ENCODE data around the gene LETM1. TPM values are rescaled to one million over a fixed set of nuclear protein-coding genes. Genes with fewer than 3 reads are reported as not detected.

Gene LETM1
- total RNA-seq, 1 experiment from 2014 or later = 67.3 TPM

GRCh38 chr4:1789552-1789951, 66.4 kb downstream of the LETM1 start:
- Histone ChIP-seq H3K4me3 (replicated peaks in 1 of 2; ENCODE audit: low read depth in 1 of 2, low read length in 2 of 2) (no peak overlapping the region), H3K27me3 (ENCODE audit: insufficient read depth, low read length) (no peaks in the 10 kb centered on the region), H3K27ac (ENCODE audit: low read depth, low read length) (no peak overlapping the region), H3K9ac (ENCODE audit: low read length) (no peak overlapping the region), H2AFZ (ENCODE audit: low read depth, low read length, poor library complexity, severe bottlenecking) (no peak overlapping the region), H4K20me1 (ENCODE audit: insufficient read depth) (no peaks in the 10 kb centered on the region), H3K9me2 (ENCODE audit: insufficient read depth) (no peaks in the 10 kb centered on the region), H3K36me3 (ENCODE audit: control insufficient read depth in 1 of 2, insufficient read depth in 2 of 2, low read length in 2 of 2) (no peaks in the 10 kb centered on the region), H3K4me2 (ENCODE audit: low read length) (no peak overlapping the region), H3K4me1 (ENCODE audit: control insufficient read depth in 1 of 2, insufficient read depth in 2 of 2, low read length in 2 of 2) (peaks cover 0 to 9% of the 10 kb centered on the region in 2 experiments; a peak in 3 of 4 replicates), H3K79me2 (ENCODE audit: insufficient read depth, low read length) (no peaks in the 10 kb centered on the region; the same call in 1 of the 2 replicates), H3K9me3 (ENCODE audit: control insufficient read depth in 1 of 2, insufficient read depth in 1 of 2, low read depth in 1 of 2, low read length in 2 of 2) (no peaks in the 10 kb centered on the region)
- RAD21 ChIA-PET (ENCODE audit: low non-redundant PET in 1 of 2, low total read pairs in 2 of 2, uncharacterized antibody in 2 of 2, unreplicated experiment in 2 of 2) = no interaction called here
- DNase-seq (ENCODE audit: low read depth, low spot score) (no peak), ATAC-seq (no peak)
- no TSS peak for BruUV-seq (replicated peaks)
- TF ChIP-seq EZH2phosphoT487 (IDR thresholded peaks at IDR 0.05; ENCODE audit: borderline replicate concordance) = no peak
- no peak for TF ChIP-seq MAX (IDR thresholded peaks at IDR 0.05)
- no peak for TF ChIP-seq SRF (IDR thresholded peaks at IDR 0.05; ENCODE audit: low read depth)
- no peak for TF ChIP-seq SP1 (IDR thresholded peaks at IDR 0.05; ENCODE audit: low read depth)
- no peak for TF ChIP-seq ZBTB33 (IDR thresholded peaks at IDR 0.05; ENCODE audit: extremely low read depth, insufficient replicate concordance, low read length)
- no peak for TF ChIP-seq ZNF274 (IDR thresholded peaks at IDR 0.05; ENCODE audit: low read depth, low read length)
- no peak for TF ChIP-seq TCF7L2 (IDR thresholded peaks at IDR 0.05; ENCODE audit: borderline replicate concordance, extremely low read depth, insufficient read depth, insufficient read length)
- no peak for TF ChIP-seq REST (IDR thresholded peaks at IDR 0.05; ENCODE audit: low read depth)
- no peak for TF ChIP-seq FOSL1 (IDR thresholded peaks at IDR 0.05; ENCODE audit: low read depth)
- TF ChIP-seq CTCF (IDR thresholded peaks at IDR 0.05 in 2 of 3, conservative IDR thresholded peaks at IDR 0.05 in 1 of 3; ENCODE audit: borderline replicate concordance in 1 of 3, insufficient read depth in 1 of 3, low read depth in 2 of 3, low read length in 2 of 3) = no peak
- no peak for TF ChIP-seq ATF3 (IDR thresholded peaks at IDR 0.05)
- no peak for TF ChIP-seq SIN3A (IDR thresholded peaks at IDR 0.05; ENCODE audit: low read depth)
- TF ChIP-seq CEBPB (IDR thresholded peaks at IDR 0.05; ENCODE audit: low read depth) = no peak
- no peak for TF ChIP-seq POLR2AphosphoS5 (IDR thresholded peaks at IDR 0.05; ENCODE audit: low read depth, low read length)
- no peak for TF ChIP-seq ELF1 (IDR thresholded peaks at IDR 0.05; ENCODE audit: borderline replicate concordance, low read depth)
- no peak for TF ChIP-seq CBX3 (IDR thresholded peaks at IDR 0.05; ENCODE audit: low read depth)
- TF ChIP-seq YY1 (IDR thresholded peaks at IDR 0.05; ENCODE audit: extremely low read depth, insufficient replicate concordance, low read depth, low read length) = no peak
- no peak for TF ChIP-seq EGR1 (IDR thresholded peaks at IDR 0.05; ENCODE audit: low read depth)
- no peak for TF ChIP-seq RAD21 (IDR thresholded peaks at IDR 0.05; ENCODE audit: low read depth)
- no peak for TF ChIP-seq EZH2 (IDR thresholded peaks at IDR 0.05)
- POLR2A ChIA-PET = no interaction called here
- CTCF ChIA-PET = no interaction called here
- intact Hi-C loops (cut with micrococcal nuclease) = no loop called here
